Esophagus muscularis mucosa (tissue), 4 donors: ENCODE results near the gene PYCR2.

Experiments
- EP300 ChIP-seq: sonication (generic); formaldehyde crosslinking; IDR thresholded peaks from one replicate; pipeline ENCODE4 v1.6.1; 2017; ENCODE audit warnings: antibody characterized with exemption
- POLR2A ChIP-seq: fragments of 450-650 bp; IDR thresholded peaks from one replicate; pipeline ENCODE4 v1.6.1; 2017; ENCODE audit warnings: antibody characterized with exemption, moderate library complexity, mild to moderate bottlenecking, low read depth
- POLR2AphosphoS5 ChIP-seq, 2 donors: sonication (generic); formaldehyde crosslinking; IDR thresholded peaks; one replicate each; pipeline ENCODE4 v1.6.1; 2017; ENCODE audit warnings: antibody characterized with exemption in 2 of 2
- TF ChIP-seq, protein P1 (sequence below), 3 experiments: fragments of 200-600 bp in 2 of 3; fragments of 450-650 bp in 1 of 3; sonication (generic) in 2 of 3; IDR thresholded peaks; one replicate each; pipeline ENCODE4 v1.5.1; 2017 to 2019; ENCODE audit warnings: antibody characterized with exemption in 3 of 3, mild to moderate bottlenecking in 2 of 3, moderate library complexity in 1 of 3

DNA sequence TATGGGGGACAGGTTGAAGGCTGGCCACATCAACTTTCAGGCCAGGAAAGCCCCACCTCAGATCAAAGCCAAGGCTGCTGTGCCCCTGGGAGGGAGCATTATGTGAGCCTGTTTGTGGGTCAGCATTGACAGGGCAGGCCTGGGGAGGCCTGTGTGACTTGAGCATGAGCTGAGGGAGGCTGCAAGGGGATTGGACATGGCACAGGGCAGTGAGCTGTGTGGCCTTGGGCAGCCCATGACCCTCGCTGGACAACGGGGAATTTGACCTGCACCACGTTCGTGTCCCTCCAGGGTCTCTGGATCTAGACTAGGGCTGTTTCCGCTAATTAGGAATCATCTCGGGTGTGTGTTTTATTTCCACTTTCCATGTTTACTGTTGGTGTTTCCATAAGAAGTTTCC lies 17.6 kb downstream of the PYCR2 start:
- TF ChIP-seq, protein P1, sequence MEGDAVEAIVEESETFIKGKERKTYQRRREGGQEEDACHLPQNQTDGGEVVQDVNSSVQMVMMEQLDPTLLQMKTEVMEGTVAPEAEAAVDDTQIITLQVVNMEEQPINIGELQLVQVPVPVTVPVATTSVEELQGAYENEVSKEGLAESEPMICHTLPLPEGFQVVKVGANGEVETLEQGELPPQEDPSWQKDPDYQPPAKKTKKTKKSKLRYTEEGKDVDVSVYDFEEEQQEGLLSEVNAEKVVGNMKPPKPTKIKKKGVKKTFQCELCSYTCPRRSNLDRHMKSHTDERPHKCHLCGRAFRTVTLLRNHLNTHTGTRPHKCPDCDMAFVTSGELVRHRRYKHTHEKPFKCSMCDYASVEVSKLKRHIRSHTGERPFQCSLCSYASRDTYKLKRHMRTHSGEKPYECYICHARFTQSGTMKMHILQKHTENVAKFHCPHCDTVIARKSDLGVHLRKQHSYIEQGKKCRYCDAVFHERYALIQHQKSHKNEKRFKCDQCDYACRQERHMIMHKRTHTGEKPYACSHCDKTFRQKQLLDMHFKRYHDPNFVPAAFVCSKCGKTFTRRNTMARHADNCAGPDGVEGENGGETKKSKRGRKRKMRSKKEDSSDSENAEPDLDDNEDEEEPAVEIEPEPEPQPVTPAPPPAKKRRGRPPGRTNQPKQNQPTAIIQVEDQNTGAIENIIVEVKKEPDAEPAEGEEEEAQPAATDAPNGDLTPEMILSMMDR (IDR thresholded peaks at IDR 0.05), result no peak
- TF ChIP-seq POLR2AphosphoS5 (IDR thresholded peaks at IDR 0.05) (no peak), POLR2A (no peak), EP300 (no peak)
